GM18909 (cell line): Measurements from ENCODE around the gene EXD2.
"Not testable (repeated sequence)": the region's sequence is repeated elsewhere in the genome, so short reads cannot be mapped to it uniquely, and the experiment has no call there.

Experiments used
- ATAC-seq: cut with Tn5 transposase; IDR thresholded peaks from one replicate; pipeline ENCODE4 v1.9.1; 2021; ENCODE audit warnings: mild to moderate bottlenecking; ENCODE audit not compliant: unreplicated experiment, poor library complexity

EXD2 gene

GRCh38 chr14:69190191-69190590 lies 1.1 kb upstream of the EXD2 start:
- no peak for ATAC-seq

GRCh38 chr14:69193721-69194120 lies 2.4 kb downstream of the EXD2 start:
- no peak for ATAC-seq

GRCh38 chr14:69199786-69200185 lies 8.5 kb downstream of the EXD2 start:
- no peak for ATAC-seq

GRCh38 chr14:69204753-69205152 lies 13.5 kb downstream of the EXD2 start:
- no peak for ATAC-seq

GRCh38 chr14:69207435-69208041 lies 16.2 kb downstream of the EXD2 start:
- ATAC-seq: no peak

- no peak for ATAC-seq
Observed at GRCh38 chr14:69208666-69209065, 17.4 kb downstream of the EXD2 start.

- no peak for ATAC-seq
Observed at GRCh38 chr14:69214393-69214792, 23.1 kb downstream of the EXD2 start.

GRCh38 chr14:69217663-69218062 lies 26.4 kb downstream of the EXD2 start:
- ATAC-seq: not testable (repeated sequence)

- ATAC-seq: no peak
Observed at GRCh38 chr14:69224946-69225345, 33.6 kb downstream of the EXD2 start.

GRCh38 chr14:69226178-69226577 lies 34.9 kb downstream of the EXD2 start:
- no peak for ATAC-seq

- no peak for ATAC-seq
Observed at GRCh38 chr14:69226736-69227135, 35.4 kb downstream of the EXD2 start.

GRCh38 chr14:69231486-69231885 lies 40.2 kb downstream of the EXD2 start:
- ATAC-seq: no peak

GRCh38 chr14:69232388-69232787 lies 41.1 kb downstream of the EXD2 start:
- ATAC-seq: no peak

- ATAC-seq: no peak
Observed at GRCh38 chr14:69234106-69234505, 42.8 kb downstream of the EXD2 start.

GRCh38 chr14:69235708-69236107 lies 44.4 kb downstream of the EXD2 start:
- ATAC-seq: no peak

GRCh38 chr14:69237142-69237541 lies 45.8 kb downstream of the EXD2 start:
- no peak for ATAC-seq

- ATAC-seq: no peak
Observed at GRCh38 chr14:69237584-69237983, 46.3 kb downstream of the EXD2 start.

GRCh38 chr14:69238883-69239282 lies 47.6 kb downstream of the EXD2 start:
- no peak for ATAC-seq

GRCh38 chr14:69240527-69241173 lies 49.4 kb downstream of the EXD2 start:
- no peak for ATAC-seq

GRCh38 chr14:69241577-69241976 lies 50.3 kb downstream of the EXD2 start:
- ATAC-seq: no peak

- no peak for ATAC-seq
Observed at GRCh38 chr14:69242311-69243224, 51.3 kb downstream of the EXD2 start.
